Panc1 (cell line): ENCODE measurements around the gene PHC1.

Experiments used
- SIN3A ChIP-seq: IDR thresholded peaks from 2 replicates; pipeline ENCODE4 v1.6.1; 2012; ENCODE audit warnings: low read depth, mild to moderate bottlenecking, low read length, moderate library complexity, borderline replicate concordance; ENCODE audit not compliant: insufficient read depth
- TF ChIP-seq, protein P1 (sequence below): fragments of 450-650 bp; IDR thresholded peaks from 2 replicates; pipeline ENCODE4 v1.5.1; 2017; ENCODE audit warnings: mild to moderate bottlenecking
- TF ChIP-seq, protein P2 (sequence below), 2 experiments: IDR thresholded peaks; 2 replicates each; pipeline ENCODE4 v1.6.1; 2011 to 2012; ENCODE audit warnings: low read depth in 2 of 2, control low read depth in 1 of 2, low read length in 1 of 2, mild to moderate bottlenecking in 1 of 2, moderate library complexity in 1 of 2; ENCODE audit not compliant: insufficient read depth in 1 of 2

DNA sequence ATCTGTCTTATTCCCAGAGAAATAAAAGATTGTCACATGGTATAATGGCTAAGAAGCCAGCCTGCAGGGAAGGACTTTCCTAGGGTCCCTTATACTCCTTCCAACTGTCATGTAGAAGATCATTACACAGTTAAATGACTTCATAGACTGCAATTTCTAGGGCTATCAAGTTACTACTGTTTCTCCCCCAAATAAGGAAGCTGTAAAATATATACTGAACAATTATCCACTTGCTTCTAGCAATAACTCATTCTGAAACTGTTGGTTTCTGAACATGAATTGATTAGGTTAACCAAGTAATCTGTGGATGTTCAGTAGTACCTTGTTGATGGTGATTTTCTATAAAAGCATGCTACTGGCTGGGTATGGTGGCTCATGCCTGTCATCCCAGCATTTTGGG lies 47.3 kb upstream of the PHC1 start:
- TF ChIP-seq, protein P1, sequence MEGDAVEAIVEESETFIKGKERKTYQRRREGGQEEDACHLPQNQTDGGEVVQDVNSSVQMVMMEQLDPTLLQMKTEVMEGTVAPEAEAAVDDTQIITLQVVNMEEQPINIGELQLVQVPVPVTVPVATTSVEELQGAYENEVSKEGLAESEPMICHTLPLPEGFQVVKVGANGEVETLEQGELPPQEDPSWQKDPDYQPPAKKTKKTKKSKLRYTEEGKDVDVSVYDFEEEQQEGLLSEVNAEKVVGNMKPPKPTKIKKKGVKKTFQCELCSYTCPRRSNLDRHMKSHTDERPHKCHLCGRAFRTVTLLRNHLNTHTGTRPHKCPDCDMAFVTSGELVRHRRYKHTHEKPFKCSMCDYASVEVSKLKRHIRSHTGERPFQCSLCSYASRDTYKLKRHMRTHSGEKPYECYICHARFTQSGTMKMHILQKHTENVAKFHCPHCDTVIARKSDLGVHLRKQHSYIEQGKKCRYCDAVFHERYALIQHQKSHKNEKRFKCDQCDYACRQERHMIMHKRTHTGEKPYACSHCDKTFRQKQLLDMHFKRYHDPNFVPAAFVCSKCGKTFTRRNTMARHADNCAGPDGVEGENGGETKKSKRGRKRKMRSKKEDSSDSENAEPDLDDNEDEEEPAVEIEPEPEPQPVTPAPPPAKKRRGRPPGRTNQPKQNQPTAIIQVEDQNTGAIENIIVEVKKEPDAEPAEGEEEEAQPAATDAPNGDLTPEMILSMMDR = no peak
- TF ChIP-seq SIN3A = no peak
- TF ChIP-seq, protein P2, sequence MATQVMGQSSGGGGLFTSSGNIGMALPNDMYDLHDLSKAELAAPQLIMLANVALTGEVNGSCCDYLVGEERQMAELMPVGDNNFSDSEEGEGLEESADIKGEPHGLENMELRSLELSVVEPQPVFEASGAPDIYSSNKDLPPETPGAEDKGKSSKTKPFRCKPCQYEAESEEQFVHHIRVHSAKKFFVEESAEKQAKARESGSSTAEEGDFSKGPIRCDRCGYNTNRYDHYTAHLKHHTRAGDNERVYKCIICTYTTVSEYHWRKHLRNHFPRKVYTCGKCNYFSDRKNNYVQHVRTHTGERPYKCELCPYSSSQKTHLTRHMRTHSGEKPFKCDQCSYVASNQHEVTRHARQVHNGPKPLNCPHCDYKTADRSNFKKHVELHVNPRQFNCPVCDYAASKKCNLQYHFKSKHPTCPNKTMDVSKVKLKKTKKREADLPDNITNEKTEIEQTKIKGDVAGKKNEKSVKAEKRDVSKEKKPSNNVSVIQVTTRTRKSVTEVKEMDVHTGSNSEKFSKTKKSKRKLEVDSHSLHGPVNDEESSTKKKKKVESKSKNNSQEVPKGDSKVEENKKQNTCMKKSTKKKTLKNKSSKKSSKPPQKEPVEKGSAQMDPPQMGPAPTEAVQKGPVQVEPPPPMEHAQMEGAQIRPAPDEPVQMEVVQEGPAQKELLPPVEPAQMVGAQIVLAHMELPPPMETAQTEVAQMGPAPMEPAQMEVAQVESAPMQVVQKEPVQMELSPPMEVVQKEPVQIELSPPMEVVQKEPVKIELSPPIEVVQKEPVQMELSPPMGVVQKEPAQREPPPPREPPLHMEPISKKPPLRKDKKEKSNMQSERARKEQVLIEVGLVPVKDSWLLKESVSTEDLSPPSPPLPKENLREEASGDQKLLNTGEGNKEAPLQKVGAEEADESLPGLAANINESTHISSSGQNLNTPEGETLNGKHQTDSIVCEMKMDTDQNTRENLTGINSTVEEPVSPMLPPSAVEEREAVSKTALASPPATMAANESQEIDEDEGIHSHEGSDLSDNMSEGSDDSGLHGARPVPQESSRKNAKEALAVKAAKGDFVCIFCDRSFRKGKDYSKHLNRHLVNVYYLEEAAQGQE (IDR thresholded peaks at IDR 0.05; ENCODE audit: insufficient read depth in 1 of 2, low read depth in 2 of 2, low read length in 1 of 2) = no peak
